Thoracic aorta (tissue), 2 donors: ENCODE measurements around the gene PPM1H. TPM values are rescaled to one million over a fixed set of nuclear protein-coding genes. Genes with fewer than 3 reads are reported as not detected.

Experiments
- ATAC-seq: fragments of 150-250 bp; one replicate; pipeline ENCODE4 v1.8.0; 2017; ENCODE audit warnings: low read depth; ENCODE audit not compliant: insufficient number of reproducible peaks, low FRiP score
- DNase-seq: peaks from one replicate; pipeline ENCODE4 v3.0.0-alpha.2; 2020; ENCODE audit warnings: low spot score
- H3K27ac ChIP-seq, 2 donors: fragments of 200-600 bp; sonication (generic); 1 replicate in 1 of 2; 2 replicates in 1 of 2; pipeline ENCODE4 v1.5.1; 2016; ENCODE audit warnings: mild to moderate bottlenecking in 2 of 2, moderate library complexity in 2 of 2
- H3K27me3 ChIP-seq: fragments of 200-600 bp; sonication (generic); replicated peaks from 2 replicates; pipeline ENCODE4 v1.6.0; 2016; ENCODE audit warnings: mild to moderate bottlenecking; ENCODE audit not compliant: insufficient read depth
- H3K36me3 ChIP-seq: fragments of 200-600 bp; sonication (generic); one replicate; pipeline ENCODE4 v1.5.1; 2016
- H3K4me1 ChIP-seq, 2 donors: fragments of 200-600 bp; sonication (generic); 1 replicate in 1 of 2; 2 replicates in 1 of 2; pipeline versions ENCODE4 v1.5.1 to v1.6.0; 2016; ENCODE audit warnings: low read depth in 2 of 2, mild to moderate bottlenecking in 1 of 2; ENCODE audit not compliant: control insufficient read depth in 1 of 2
- H3K4me3 ChIP-seq: fragments of 200-600 bp; sonication (generic); 2 replicates; pipeline ENCODE4 v1.5.1; 2016; ENCODE audit warnings: mild to moderate bottlenecking
- H3K9me3 ChIP-seq: fragments of 200-600 bp; sonication (generic); 2 replicates; pipeline ENCODE4 v1.5.1; 2016
- CTCF ChIP-seq: fragments of 200-600 bp; sonication (generic); IDR thresholded peaks from one replicate; pipeline ENCODE4 v1.5.1; 2019; ENCODE audit warnings: antibody characterized with exemption
- total RNA-seq, 2 donors: library from RNA; depleted of rRNA; stranded (reverse); fragments of >200 nt; gene quantifications; one replicate each; pipeline versions ENCODE4 v1.1.0 to v1.2.3, GENCODE V29; 2016

The PPM1H gene
- total RNA-seq, 2 donors from 2014 or later, result 9.1 to 10.3 TPM

DNA sequence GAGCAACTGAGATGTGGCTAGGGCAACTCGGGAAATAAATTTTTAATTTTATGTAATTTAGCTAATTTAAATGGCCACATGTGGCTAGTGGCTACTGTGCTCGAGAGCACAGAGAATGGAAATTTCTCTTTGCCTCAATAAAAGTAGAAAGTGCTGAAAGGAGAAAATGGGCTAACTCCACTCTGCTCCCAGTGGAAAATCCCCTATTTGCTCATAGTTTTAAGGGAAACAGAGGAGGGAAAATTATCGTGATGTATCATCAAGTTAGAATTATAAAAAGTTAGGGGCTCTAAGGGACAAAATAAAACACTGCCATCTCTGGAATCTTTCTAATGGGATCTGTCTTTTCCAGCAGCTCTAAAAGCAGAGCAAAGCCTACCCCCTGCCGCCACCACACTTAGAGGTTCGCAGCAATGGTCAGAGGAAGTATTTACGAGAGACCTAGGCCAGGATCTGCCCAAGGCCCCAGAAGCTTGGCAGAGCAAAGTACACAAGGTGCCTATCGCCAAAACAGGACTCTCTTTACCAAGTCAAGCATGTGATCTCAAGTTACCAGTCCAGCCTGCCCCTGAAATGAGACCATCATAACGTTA is 220.7 kb downstream of the PPM1H start:
- no peak overlapping the region for H3K4me3 ChIP-seq

DNA sequence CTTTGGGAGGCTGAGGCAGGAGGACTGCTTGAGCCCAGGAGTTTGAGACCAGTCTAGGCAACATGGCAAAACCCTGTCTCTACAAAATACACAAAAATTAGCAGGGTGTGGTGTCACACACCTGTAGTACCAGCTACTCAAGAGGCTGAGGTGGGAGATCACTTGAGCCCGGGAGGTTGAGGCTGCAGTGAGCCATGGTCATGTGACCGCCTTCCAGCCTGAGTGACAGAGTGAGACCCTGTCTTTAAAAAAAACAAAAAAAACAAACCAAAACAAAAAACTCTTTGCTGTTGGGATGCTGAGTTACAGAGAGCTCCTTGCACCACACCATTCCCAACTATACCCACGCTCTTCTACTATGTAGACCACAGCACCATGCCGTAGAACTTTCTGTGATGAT is 221.2 kb downstream of the PPM1H start:
- H3K27ac ChIP-seq, result no peak overlapping the region

More for the DNA sequence above, 220.7 kb downstream of the PPM1H start:
- ATAC-seq, result no peak
- no peaks in the 10 kb centered on the region for H3K9me3 ChIP-seq
- H3K27me3 ChIP-seq, result no peaks in the 10 kb centered on the region
- peaks cover 3 to 20% of the 10 kb centered on the region in 2 donors for H3K4me1 ChIP-seq
- no peak for TF ChIP-seq CTCF
- H3K27ac ChIP-seq, result no peak overlapping the region
- no peaks in the 10 kb centered on the region for H3K36me3 ChIP-seq
- no peak for DNase-seq

DNA sequence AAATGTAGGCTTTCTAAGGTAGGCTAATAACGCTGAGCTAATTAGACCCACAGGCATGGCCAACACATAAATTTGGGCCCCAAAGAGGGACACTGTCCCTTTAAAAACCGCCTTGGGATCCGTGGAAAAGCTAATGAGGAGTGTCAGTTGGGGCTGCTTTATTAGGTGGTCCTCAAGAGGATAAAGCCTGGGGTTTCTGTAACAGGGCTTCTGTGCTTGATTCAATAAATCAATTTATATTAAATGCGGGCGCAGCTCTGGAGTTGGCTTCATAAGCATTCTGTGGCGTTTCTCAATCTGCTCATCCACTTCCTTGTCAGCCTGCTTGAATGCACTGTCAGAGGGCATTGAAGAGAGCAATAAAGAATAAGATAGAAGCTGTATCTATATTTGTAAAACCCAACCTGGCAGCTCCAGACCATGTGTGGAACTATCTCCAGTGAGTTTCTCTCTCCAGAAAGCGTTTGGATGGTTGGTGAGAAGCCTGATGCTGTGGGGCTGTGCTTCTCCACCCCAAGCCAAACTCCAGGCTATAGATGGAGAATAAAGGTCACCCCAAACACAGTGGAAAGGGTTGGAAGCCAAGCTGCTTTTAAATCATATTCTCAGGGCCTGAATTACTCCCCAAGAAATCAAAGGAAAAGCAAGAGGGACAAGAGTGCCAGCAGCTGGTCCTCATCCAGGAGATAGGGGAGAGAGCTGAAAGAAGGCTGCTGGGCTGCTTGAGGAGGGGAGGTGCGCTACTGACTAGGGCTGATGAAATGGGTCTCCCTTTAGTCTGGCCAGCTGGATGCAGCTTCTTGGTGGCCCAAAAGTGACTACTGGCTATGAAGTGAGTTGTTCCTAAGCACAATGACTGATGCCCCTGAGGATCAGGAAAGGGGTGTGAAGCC is 222.0 kb downstream of the PPM1H start:
- Histone ChIP-seq H3K4me3 (no peak overlapping the region), H3K9me3 (no peaks in the 10 kb centered on the region), H3K36me3 (no peaks in the 10 kb centered on the region), H3K27me3 (no peaks in the 10 kb centered on the region), H3K4me1 (peaks cover 0 to 15% of the 10 kb centered on the region in 2 donors), H3K27ac (no peak overlapping the region)
- DNase-seq, result no peak
- no peak for TF ChIP-seq CTCF
- no peak for ATAC-seq

More for the DNA sequence above, 221.2 kb downstream of the PPM1H start:
- DNase-seq (no peak), ATAC-seq (no peak)
- no peaks in the 10 kb centered on the region for H3K9me3 ChIP-seq
- H3K27me3 ChIP-seq, result no peaks in the 10 kb centered on the region
- TF ChIP-seq CTCF, result no peak
- H3K36me3 ChIP-seq, result no peaks in the 10 kb centered on the region
- peaks cover 2 to 20% of the 10 kb centered on the region in 2 donors for H3K4me1 ChIP-seq
- no peak overlapping the region for H3K4me3 ChIP-seq

DNA sequence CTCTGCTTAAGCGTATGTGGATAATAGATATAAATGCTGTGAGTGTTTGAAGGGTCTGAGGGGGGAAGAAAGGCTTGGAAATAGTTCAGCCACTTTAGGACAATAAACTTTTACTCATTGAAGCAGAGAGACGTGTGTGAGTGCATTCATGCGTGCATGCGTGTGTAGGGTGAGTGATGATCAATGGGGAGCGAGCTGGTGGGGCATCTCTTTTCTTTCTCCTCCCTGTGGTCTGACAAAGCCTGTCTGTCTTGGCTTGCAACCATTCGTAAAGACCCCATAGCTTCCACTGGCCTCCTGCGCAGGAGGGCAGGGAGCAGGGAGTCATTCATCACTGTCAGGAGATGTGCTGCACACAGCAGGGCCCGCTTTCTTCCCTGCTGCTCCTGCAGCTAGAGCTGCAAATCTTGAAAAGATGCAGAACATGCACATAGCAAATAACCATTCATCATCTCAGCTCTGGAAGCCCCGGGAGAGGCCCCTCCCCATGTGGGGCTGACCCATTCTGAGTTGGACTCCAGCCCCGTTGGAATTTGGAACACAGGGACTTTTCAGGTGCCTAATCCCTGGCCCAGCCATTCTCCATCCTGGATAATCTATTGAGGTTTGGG is 223.2 kb downstream of the PPM1H start:
- DNase-seq (no peak), ATAC-seq (no peak)
- H3K27me3 ChIP-seq, result no peaks in the 10 kb centered on the region
- no peaks in the 10 kb centered on the region for H3K9me3 ChIP-seq
- no peaks in the 10 kb centered on the region for H3K36me3 ChIP-seq
- no peak for TF ChIP-seq CTCF
- H3K4me3 ChIP-seq, result no peak overlapping the region
- peaks cover 0 to 15% of the 10 kb centered on the region in 2 donors for H3K4me1 ChIP-seq
- no peak overlapping the region for H3K27ac ChIP-seq

GRCh38 chr12:62709311-62709710 is 225.6 kb downstream of the PPM1H start:
- DNase-seq, result no peak
- H3K4me1 ChIP-seq, result peaks cover 0 to 10% of the 10 kb centered on the region in 2 donors
- no peak for ATAC-seq
- no peaks in the 10 kb centered on the region for H3K27me3 ChIP-seq
- TF ChIP-seq CTCF, result no peak
- H3K9me3 ChIP-seq, result no peaks in the 10 kb centered on the region
- no peak overlapping the region for H3K27ac ChIP-seq
- no peak overlapping the region for H3K4me3 ChIP-seq
- H3K36me3 ChIP-seq, result no peaks in the 10 kb centered on the region
